NCI-H2227 treated with DMSO at 0.1 percent for 48 hours (cell line): ENCODE data around the gene RAB26.

Source experiments
- DNase-seq: peaks from one replicate; lab custom pipeline; 2025; lab: John Stamatoyannopoulos, UW

RAB26 gene

DNA sequence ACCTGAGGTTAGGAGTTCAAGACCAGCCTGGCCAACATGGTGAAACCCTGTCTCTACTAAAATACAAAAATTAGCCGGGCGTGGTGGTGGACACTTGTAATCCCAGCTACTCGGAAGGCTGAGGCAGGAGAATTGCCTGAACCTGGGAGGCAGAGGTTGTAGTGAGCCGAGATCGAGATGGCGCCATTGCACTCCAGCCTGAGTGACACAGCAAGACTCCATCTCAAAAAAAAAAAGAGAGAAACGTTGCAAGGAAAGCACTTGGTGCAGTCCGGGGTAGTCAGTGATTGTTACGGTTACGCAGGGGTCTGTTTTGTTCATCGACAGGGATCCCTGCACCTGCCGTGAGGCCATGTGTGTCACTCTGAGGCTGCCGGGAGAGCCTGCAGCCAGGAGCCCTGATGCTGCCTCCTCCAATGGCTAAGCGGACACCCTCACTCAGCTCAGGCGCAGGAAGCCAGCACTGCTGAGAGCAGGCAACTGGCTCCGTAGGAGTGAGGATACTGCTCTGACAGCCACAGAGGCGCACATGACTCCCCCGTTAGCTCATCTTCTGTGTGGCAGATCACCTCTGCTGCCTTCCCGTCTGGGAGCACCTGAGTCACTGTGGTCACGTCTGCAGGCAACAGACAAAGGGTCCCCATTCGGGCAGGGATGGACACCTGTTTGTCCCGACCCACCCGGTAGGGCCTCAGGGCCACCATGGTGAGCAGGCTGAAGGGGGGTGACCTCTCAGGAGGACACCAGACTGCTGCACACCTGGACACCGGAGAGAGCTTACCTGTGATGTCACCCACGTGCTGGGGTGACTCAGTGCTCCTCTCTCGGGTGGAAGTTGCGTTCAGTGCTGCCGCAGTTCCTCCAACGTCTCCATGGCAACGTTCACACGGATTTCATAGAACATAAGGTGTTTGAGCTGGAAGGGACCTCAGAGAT is 5.2 kb upstream of the RAB26 start:
- DNase-seq = no peak

DNA sequence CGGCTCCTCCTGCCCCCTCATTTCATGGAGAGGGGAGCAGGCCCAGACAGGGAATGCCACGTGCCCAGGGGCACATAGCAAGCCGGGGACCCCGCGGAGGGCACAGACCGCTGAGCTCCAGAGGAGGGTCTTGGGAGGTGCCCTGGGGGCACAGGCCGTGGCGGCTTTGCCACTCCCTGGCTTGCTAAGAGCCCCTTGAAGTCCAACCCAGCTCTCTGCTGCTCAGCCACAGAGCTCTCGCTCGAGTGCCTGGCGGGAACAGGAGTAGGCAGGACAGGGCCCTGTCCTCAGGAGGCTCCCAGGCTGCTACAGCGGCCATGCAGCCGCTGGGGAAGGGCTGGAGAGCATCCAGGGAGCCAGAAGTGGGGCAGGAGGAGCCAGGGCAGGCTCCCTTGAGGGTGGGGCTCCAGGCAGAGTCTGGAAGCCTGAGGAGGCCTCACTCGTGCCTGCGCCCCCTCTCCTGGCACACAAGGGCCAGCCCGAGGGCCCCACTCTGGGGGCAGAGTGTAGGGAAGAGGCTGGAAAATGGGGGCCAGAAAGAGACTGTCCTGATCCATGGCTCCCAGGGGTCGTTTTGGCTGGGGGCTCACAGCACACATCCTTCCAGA is 4.4 kb upstream of the RAB26 start:
- DNase-seq = no peak

DNA sequence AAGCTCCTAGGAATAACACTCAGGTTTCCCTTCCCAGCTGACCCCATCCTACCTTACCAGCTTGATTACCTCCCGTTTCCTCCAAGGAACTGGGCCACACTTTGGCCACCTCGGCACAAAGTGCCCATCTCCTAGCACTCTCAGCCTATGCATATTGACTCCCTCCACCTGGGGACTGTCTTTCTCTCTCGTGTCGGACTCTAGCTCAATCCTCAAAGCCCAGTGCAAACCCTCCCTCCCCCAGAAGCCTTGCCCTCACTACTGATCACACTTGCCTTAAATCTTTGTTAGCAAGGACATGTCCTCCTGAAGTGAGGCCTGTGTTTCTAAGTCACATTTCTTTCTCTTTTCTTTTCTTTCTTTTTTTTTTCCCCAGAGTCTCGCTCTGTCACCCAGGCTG is 2.6 kb upstream of the RAB26 start:
- no peak for DNase-seq

DNA sequence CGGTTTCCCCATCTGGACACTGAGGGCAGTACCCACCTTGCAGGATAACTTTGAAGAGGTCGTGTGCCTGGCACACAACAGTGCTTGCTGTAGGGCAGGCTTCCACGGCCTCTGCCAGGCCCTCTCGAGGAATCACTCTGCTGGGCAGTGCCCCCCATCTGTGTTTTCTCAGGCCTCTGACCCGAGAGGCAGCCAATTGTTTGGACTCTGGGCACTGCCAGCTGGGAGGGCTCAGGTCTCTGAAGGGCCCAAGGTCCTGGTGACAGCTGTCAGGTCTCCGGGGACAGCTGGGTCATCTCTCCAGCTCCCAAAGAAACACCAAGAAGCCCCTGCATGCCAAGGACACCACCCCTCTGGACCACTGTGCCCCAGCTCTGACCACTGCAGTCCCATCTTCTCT is 1.0 kb upstream of the RAB26 start:
- no peak for DNase-seq

DNA sequence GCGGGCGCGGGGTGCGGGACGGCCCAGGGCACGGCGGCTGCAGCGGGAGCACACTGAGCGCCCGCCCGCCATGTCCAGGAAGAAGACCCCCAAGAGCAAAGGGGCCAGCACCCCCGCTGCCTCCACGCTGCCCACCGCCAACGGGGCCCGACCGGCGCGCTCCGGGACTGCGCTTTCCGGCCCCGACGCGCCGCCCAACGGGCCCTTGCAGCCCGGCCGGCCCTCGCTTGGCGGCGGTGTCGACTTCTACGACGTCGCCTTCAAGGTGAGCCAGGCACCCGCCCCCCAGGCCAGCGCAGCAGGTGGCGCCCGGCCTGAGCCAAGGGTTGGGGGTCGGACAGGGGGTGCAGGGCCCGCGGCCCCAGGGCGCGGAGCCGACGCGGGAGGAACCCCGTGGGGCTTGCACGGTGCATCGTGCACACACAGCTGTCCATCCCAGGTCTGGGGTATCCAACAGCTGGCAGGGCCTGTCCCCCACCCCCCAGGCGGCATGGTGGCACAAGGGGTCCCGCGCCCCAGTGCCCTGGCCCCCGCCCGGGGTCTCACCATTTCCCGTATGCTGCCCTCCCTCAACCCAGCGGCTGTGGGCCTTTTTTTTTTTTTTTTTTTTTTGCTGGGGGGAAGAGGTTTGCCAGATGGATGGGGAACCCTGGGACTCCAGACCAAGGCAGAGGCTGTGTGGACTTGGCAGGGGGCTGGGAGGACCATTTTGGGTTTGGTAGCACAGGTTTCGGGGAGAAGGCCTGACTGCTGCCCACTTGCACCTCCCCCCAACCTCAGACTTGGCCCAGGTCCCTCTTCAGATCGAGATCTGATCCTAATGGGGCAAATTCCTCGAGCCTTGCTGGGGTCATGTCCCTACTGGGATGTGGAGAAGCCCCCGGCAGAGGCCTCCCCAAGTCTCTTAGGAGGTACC is 547 bp downstream of the RAB26 start:
- no peak for DNase-seq

DNA sequence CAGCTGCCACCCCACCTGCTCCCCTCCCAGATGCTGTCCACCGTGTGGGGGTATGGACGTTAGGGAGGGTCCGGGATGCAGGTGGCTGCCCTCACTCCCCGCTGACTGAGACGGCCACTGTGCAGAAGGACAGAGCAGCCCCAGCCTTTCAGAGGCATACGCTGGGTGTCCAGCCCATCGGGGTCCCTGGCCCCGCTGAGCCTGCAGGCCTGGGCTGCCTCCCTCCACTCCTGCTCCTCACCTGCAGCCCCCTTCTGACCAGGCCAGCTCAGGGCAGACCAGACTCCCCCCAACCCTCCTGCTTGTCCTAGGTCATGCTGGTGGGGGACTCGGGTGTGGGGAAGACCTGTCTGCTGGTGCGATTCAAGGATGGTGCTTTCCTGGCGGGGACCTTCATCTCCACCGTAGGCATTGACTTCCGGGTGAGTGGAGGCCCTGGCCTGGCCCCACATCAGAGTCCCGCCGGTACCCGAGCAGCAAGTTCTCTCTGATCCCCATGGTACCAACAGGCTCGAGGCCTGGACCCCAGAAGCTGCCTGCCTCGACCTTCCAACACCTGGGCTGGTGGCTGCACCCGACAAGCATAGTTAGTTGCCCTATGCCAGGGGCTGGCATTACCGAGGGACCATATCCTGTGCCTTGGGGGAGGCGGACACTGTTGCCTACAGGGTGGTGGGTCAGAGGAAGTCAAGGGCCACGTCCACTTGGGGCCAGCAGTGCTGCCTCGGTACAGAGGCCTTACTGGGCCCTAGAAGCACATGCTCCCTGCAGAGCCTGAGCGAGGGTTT is 1.4 kb downstream of the RAB26 start:
- DNase-seq = no peak

DNA sequence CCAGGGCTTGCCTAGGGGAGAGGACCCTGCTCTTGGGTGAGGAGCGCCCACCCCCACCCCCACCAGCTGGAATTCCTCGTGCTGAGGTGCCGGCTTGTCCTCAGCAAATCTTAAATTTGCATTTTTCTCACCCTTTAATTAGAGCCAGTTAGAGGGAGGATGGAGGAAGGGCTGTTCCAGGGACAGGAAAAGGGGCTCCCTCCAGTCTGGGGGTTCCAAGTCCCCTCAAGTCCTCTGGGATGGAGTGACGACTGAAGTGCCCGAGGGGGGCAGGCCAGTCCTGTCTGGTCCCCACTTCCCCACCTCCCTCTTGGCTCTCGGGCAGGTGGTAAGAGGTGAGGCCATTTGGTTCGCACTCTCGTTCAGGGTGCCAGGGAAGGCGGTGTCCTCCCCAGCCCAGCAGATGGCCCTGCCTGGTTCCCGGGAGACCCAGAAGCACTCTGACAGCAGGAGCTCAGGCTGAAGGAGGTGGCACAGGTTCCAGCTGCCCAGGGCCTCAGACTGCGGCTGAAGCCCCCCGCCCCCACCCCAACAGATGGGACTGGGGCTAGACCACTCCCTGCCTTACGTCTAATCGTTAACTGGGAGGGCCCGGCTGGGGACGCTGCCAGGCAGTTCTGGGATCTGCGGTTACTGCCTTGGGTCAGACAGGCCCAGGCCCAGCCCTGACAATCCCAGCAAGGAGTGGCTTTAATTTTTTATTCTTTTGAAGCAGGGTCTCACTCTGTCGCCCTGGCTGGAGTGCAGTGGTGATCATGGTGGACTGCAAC is 2.2 kb downstream of the RAB26 start:
- no peak for DNase-seq

DNA sequence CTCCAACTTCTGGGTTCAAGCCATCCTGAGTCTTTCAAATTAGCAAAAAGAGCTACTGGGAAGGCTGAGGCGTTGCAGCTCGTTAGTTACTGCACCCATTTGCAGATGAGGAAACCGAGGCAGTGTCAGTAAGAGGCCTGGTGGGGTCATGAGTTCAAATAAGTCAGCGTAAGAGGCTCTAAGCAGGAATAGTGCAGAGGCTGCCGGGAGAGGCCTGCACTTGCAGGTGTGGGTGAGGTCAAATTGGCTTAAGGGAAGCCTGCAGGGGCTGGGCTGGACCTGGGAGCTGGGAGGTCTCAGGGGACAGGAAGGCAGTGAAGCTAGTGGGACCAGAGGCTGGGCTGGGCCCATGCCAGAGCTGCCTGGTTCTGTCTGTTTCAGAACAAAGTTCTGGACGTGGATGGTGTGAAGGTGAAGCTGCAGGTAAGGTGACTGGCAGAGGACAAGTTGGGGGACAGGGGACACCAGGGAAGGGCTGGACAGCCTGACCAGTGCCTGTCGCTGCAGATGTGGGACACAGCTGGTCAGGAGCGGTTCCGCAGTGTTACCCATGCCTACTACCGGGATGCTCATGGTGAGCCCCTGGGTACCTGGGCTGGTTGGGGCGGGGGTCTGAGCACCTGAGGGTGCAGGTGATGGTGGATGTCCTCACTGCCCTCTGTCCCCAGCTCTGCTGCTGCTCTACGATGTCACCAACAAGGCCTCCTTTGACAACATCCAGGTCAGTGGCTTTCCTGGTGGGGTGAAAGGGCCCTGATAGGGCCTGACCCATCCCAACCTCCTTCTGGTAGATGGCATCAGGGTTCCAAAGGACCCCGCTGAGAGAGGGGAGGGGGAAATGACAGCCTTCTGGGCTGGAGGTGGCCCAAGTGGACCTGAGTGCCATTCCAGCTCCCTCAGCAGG is 3.0 kb downstream of the RAB26 start:
- DNase-seq = no peak

DNA sequence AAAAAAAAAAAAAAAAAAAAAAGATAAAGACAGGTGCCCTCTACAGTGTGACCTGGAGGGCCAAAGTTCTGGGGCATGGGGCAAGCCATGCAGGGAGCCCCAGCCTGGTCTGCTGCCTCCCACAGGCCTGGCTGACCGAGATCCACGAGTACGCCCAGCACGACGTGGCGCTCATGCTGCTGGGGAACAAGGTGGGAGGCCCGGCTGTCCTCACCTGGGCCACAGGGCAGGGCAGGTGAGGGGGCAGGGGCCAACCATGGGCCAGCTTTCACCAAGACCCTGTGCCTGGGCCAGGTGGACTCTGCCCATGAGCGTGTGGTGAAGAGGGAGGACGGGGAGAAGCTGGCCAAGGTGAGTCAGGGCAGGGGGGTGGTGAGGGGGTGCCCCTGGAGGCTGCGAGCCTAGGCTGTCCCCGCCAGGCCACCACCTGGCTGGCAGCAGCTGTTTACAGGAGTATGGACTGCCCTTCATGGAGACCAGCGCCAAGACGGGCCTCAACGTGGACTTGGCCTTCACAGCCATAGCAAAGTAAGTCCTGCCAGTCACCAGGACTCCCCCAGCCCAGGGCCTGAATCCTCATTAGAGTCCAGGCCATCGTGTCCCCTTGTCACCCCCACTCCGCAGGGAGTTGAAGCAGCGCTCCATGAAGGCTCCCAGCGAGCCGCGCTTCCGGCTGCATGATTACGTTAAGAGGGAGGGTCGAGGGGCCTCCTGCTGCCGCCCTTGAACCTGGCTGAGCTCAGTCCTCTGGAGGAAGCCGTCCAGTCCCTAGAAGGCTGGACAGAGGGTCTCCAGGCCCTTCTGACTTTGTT is 4.5 kb downstream of the RAB26 start:
- no peak for DNase-seq

DNA sequence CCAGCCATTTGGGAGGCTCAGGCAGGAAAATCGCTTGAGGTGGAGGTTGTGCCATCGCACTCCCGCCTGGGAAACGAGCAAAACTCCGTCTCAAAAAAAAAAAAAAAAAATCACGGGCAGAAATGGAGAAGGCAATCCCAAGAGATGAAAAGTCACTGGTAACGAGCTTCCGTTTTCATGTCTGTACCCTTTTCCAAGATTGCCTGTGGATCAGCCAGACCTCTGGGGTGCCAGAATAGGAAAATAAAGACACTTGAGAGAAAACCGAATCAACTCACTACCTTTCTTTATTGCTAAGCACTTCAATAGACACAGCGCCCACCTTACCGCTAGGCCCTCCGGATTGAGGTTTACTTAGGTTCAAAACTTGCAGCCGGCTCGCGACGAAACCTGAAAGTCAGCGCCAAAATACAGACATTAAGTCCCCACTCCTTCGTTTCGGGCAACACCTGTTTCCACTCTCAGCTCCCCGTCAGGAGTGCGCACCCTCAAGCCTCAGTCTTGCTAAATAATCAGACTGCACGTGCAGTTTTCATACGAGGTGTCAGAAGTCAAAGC is 6.2 kb downstream of the RAB26 start:
- peak; percentile 27 for DNase-seq

DNA sequence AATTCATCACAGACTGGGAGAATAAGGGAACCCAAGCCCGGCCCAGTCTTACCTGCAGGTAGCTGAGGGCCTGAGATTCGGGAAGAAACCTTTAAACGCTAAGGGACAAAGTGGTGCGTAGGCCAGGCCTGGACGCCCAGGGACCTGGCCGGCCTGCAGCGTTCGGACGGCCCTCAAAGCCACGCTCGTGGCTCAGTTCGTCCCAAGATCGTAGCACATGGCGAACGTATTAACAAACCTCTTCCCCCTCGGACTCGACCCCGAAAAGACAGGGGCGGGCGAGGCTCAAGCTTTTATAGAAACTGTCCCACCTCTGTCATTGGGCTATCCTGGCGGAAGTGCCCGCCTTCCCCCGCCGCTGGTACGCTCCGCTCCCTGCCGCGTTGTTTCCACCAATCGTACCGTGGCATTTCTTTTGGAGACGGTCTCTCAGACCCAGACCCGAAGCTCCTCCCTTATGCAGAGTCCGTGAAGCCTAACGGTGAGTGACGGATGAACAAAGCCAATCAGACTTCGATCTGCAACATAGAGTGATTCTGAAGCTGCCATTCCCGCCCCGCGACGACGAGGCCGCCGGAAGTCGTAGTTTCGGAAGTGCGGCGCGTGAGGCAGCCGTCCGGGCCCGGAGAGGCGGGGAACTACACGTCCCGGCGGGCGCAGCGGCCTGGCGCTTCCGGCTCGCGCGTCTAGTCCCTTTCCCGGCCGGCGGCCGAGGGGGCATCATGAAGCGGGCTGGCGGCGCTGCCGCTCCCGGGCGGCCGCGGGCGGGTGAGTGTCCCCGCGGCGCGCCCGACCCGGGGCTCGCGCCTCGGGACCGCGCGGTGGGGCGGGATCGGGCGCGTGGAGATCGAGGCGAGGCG is 6.9 kb downstream of the RAB26 start, which contains the start of gene TRAF7:
TRAF7 (plus strand) TSS at position 692 of the 860 bp plus-strand sequence. CDS start 8,139 bp downstream, outside the sequence.
- DNase-seq = peak; percentile 99

DNA sequence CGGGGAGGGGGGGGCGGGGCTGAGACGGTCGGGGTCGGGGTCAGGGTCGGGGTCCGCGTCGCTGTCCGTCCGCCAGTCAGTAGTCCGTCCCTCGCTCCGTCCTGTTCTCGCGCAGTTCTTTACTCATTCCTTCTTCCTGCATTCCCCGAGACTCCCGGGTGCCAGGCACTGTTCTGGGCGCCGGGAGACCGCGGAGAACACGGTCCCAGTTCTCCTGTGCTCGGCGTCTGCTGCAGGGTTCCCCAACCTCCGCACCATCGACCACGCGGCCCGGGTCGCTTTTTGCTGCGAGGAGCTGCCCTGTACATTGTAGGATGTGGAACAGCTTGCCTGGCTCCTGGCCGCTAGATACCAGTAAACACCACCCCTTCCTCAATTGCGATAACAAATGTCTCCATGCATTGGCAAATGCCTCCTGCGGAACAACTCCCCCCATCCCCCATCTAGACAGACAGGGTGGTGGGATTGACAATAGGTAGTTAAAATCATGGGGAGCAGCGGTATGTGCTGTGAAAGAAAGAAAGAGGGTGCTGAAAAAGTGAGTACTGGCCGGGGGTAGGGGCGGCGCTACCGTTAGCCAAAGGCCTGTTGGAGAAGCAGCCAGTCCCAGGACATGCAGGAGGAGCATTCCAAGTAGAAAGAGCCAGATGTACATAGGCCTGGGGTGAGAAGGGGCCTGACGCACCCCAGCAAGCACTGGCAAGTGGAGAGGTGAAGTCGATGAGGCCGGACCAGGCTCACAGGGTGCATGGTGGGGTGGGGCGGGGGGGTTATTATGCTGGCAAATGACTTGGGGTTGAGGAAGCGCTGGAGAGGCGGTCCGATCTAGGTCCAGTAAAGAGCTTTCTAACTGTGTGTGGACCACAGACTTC is 7.8 kb downstream of the RAB26 start:
- DNase-seq = no peak

DNA sequence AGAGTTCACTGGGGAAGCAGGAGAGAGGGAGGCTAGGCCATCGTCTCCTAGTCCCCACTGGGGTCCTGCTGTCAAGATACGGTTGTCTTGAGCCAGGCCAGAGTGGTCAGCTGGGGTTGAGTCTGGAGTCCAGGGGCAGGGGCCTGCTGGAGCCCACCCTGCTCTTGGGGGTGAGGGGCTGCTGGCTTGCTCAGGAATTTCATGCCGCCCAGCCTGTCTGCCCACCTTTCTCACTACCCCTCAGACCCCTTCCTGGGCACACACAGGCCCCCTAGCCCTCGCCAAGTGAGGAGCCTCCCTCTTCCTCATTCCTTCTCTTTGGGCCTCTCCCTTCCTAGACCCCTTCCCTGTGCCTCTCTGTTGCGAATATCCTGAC is 8.4 kb downstream of the RAB26 start:
- DNase-seq = no peak

DNA sequence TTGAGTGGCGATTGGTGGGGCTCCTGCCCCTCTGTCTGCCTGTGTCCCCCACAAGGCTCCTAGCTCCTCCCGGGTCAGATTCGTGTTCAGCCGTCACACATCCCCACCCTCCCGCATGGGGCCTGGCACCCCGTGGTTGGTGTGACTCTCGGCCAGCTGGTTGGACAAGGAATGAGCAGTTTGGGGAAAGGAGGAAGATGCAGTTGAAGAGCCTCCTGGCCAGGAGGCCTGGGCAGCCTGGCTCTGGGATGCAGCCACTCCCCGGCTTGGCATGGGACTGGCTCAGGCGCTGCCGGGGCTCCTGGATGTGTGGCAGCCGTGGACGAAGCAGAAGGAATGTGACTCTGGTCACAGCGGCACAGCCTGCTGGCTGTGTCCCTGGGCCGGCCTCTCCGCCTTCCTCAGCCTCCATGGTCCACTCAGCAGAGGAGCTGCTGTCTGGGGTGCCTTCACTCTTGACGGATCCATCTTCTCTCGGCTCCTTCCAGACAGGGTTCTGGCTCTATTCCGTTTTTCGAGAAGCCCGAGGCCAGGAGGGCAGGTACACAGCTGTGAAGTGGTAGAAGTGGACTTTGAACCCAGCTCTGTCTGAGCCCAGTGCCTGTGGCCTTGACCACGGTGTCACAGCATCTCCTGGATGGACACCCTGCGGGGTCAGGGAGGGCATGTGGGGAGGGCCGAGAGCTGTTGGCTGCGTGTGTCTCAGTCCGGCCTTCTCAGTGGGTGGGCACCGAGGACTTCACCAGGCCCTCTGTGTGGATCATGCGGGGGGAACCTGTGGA is 9.2 kb downstream of the RAB26 start:
- no peak for DNase-seq

DNA sequence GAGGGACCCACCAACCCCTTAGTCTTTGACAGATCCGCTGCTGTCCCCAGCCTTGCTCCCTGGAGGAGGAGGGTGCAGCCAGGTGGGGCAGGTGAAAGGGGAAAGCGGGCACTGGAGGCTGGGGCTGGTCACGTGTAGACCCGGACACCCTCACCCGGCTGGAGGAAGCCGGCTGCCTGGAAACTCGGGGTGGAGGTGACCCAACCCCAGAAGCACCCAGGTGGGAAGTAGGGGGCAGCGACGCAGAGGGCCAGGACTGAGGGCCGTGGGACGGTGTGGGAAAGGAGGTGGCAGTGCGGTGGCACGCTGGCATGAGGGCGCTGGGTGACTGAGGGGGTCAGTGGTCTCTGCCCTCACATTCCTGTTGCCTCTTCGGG is 9.8 kb downstream of the RAB26 start:
- no peak for DNase-seq
